Stimulated activated CD4-positive, alpha-beta T cell treated with anti-CD3 and anti-CD28 coated beads, Interleukin-4, amount 100 ng/mL, for 48 hours (primary cell): ENCODE results near the gene TBC1D1.

Experiments
- DNase-seq, 2 donors: peaks; one replicate each; pipeline ENCODE4 v3.0.0-alpha.2; 2020; ENCODE audit warnings: low read depth in 2 of 2

TBC1D1 gene

DNA sequence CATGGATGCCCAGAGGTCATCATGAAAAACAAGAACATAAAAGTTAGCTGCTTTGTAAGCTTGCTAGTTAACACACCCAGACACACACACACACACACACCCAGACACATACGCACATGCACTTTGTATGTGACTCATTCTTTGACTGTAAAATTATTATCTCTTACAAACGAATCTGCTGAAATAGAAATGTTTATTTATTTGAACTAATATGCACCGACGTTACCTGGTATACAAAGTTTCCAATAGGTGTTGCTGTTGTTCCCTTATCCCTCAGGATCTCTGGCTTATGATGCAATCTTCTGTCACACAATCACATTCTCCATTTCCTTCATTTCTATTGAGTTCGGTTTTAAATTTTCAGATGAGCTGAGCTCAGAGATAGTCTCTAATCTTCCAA is 278.6 kb downstream of the TBC1D1 start:
- no peak for DNase-seq

DNA sequence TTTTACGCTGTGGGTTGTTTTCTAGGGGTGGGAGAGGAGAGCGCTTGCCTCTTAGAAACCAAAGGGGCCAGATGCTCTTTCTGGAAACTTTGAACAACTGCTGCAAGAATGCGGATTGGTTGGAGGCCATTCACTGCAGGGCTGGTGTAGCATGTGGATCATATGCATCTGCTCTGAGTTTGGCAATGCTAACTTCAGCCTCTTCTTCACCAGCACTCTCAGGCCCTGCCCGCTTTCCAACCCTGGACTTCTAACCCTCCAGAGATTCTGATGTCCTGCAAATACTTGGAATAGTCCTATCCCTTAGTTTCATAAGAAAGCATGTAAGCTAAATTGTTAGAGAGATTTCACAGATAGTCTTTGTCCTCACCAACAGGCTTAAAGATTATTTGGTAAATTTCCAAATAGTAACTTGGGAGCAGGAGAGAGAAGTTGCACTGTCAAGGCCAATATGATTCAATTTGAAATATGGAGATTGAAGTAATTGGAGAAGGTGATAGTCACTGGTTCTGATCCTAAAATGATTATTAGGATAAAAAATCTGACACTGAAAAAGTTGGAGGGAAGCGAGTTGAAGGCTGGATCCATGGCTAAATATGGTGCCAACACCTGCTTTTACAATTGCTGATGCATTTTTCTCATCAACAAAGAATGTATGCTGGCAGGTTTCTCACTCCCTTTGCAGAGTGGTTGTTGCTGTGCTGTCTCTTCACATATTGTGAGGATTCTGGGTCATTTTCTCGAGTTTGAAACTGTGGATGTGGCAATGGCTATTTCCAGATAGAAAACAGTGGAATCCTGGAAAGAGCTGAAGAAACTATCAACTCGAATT is 279.7 kb downstream of the TBC1D1 start:
- DNase-seq, result no peak

- DNase-seq, result no peak
These were observed 281.2 kb downstream of the TBC1D1 start for GRCh38 chr4:38172078-38172477.

GRCh38 chr4:38173935-38174518 is 283.1 kb downstream of the TBC1D1 start:
- DNase-seq, result no peak

GRCh38 chr4:38174801-38175200 is 283.9 kb downstream of the TBC1D1 start:
- DNase-seq, result no peak

GRCh38 chr4:38176165-38176564 is 285.3 kb downstream of the TBC1D1 start:
- no peak for DNase-seq

DNA sequence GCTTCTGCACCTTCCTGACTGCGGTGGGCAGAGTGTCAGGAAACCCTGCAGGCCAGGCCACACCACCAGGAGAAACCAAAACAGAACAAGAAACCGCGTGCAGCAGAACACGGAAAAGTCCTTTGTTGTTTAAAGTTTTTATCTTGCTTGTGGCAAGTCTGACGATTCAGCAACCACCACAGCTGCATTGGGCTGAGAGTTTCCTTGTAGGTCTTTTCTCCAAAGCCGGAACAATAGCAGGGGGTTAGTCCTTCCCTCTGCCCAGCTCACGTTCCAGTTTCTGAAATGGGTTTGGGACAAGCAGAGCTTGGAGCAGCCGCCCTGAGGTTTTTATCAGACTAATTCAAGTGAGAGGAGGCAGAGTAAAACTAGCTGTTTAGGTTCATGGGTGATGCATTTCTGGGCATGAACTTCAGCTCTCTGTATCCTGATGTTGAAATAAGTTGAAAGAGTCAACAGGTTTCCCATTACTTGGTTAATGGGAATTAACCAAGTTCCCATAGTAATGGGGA is 286.2 kb downstream of the TBC1D1 start:
- DNase-seq, result peak; percentile 17 to 32

- DNase-seq, result peak in 1 of 2 donors; percentile 22
These were observed 286.9 kb downstream of the TBC1D1 start for GRCh38 chr4:38177641-38178391.

DNA sequence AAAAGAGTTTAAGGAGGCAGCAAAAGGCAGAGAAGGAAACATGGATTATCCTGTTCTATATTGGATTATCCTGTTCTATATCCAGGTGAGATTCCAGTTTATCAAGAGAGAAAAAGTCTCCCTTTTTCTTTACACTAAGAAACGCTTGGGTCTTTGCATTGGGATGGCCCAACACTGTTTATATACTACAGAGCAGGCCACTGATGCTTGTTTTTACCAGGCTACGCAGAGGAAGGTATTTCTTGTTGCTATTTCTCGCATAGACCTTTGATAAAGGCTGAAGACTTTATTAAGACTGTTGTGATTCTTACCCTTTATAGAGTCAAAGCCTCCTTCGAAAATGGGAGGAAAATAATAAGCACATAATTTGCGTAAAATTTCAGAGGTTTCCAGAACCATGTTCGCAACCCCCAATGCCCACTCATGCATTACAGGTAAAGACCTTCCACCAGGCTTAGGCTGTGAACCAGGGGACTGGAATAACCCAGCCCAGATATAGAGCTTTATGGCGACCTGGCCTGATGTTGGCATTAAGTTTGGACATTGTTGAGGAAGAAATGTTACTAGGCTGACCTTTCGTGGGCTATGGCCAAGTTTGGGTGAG is 287.6 kb downstream of the TBC1D1 start:
- no peak for DNase-seq

DNA sequence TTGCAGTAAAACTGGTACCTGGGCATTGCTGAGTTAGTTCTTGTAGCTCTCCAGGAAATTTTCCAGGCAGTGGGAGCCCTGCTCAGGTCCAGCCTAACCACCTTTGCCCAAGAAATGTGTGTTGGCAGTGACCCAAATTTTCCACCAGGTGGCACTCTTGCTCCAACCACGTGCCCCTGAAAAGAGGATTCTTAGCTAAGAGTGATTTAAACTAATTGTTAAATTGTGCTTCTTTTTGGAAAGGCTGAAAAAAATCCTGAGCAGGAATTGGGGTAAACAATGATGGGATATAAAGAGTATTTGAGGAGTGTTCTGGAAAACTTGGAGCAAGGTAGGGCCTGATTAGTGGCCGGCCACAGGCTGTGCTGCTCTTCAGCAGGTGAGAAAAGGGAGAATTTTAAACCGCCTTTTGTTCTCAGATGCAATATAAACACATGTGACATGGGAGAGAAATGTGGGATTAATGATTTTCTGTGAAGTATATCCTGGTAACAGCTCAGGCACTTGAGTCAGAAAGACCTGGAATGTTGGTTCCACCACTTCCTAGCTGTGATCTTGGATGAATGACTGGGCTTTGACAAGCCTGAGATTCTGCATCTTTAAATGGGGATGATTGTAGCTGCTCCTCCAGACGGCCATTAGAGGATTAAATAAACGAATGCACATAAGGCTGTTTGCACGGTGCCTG is 288.9 kb downstream of the TBC1D1 start:
- DNase-seq, result peak; percentile 52 to 61

DNA sequence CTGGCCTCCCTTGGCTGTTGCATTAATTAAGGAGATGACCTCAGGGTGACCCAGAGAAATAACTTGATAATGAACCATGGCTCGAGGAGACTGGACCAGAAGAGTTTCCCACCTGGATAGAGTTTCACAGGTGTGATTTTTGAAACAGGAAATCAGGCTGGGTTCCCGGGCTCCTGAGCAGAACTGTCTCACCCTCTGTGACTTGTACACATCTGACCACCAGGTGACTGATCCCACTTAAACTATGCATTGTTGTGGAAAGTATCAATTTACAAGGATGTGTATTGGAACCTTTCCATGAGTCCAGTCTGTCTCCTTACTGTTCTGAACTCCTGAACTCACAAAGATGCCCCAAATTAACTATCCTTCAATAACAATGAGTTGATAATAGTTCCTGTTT is 289.6 kb downstream of the TBC1D1 start:
- DNase-seq, result no peak

DNA sequence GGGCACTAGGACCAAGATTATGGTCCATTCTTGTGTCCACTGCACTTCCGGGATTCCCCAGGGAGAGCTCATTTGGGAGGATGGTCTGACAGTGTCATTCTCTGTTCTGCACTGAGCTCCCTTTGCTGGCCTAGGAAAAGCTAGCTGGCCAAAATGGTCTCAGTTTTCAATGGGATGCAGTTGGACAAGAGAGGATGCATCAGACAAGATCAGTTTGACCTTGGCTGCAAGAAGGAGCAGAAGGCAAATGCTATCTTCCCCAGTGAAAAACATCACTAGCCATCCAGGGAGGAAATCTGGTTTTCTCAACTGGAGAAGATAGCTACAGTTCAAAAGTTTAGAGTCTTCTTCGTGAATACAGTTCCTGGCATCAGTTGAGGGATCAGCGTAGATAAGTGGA is 290.4 kb downstream of the TBC1D1 start:
- no peak for DNase-seq

DNA sequence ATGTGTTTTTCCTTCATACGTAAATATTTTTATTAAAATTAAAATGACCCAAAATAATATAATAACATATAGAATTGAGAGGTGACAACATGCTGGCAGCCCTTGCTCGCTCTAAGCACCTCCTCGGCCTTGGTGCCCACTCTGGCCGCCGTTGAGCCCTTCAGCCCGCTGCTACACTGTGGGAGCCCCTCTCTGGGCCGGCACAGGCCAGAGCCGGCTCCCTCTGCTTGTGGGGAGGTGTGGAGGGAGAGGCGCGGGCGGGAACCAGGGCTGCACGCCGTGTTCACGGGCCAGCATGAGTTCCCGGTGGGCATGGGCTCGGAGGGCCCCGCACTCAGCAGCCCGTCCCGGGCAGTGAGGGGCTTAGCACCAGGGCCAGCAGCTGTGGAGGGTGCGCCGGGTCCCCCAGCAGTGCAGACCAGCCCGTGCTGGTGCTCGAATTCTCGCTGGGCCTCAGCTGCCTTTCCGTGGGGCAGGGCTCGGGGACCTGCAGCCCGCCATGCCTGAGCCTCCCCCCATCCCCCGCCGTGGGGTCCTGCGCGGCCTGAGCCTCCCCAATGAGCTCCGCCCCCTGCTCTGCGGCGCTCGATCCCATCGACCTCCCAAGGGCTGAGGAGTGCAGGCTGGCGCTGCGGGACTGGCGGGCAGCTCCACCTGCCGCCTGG is 291.6 kb downstream of the TBC1D1 start:
- DNase-seq, result no peak

- DNase-seq, result no peak
These were observed 293.5 kb downstream of the TBC1D1 start for GRCh38 chr4:38184404-38184803.

DNA sequence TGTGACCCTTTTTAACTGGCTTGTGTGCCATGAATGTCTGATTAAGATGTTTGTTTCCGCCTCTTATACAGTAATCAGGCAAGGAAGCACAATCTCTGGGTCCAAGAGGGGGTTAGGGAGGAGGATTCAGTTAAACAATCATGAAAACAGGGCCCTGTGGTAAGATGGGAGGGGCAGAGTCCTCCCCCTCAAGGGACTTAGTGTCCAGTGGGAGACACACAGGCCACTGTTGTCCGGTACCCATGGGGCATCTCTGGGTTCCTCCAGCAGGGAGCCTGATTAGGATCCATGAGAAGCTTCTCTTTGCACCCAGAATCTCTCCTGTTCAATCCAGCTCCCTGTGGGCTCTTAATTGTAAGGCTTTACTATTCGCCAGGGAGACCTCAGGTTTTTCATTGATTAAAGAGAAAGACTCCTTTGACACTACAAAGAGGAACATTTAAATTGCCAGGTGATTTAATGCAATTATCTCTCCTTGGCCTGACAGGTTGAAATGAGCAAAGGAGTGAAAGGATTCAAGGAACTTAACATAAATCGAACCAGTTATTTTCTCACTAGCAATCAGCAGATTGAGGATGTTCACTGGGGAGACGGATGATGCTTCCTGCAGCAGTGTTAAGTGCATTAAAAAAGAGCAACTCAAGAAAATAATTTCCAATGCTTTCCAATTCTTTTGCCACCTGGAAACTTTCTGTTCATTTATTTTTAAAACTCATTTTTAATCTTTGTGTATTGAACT is 294.7 kb downstream of the TBC1D1 start:
- no peak for DNase-seq

DNA sequence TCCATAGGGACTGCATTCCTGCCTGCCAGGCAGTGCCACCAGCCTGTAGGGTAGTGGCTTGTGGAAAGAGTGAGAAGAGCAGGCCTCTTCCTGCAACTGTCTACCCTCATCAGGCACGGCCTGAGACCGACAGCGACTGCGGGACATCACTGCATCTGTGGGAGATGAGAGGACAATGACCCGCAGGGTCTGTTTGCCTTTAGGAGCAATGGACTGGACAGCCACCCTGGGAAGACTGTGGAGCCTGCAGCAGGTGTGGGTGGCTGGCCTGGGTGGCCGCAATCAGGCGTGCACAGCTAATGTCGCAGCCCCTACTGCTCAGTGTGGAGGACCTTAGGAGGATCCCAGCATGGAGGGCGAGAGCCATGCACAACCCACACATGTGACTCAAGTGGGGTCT is 297.3 kb downstream of the TBC1D1 start:
- no peak for DNase-seq

DNA sequence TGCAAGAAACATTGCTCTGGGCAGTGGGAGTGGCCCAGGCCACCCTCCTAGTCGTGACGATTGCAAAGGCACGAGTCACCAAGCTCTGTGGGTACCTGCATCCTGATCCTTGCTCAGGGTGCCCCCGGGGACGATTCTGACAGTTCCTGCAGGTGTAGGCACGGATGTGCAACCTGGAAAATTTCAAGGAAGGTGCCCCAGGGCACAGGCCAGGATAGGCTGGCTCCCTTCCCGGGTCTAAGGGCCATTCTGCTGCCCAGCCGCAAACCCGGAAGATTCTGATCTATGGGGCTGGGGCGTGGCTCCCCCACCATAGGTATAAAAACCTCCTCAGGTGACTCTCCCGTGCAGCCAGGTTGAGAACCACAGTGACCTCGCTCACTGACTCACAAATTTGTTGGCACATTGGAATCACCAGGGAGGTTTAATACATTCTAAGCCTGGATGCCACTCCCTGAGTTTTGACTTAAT is 297.8 kb downstream of the TBC1D1 start:
- DNase-seq, result no peak
